Measurements from ENCODE around the gene C12orf54.

DNA sequence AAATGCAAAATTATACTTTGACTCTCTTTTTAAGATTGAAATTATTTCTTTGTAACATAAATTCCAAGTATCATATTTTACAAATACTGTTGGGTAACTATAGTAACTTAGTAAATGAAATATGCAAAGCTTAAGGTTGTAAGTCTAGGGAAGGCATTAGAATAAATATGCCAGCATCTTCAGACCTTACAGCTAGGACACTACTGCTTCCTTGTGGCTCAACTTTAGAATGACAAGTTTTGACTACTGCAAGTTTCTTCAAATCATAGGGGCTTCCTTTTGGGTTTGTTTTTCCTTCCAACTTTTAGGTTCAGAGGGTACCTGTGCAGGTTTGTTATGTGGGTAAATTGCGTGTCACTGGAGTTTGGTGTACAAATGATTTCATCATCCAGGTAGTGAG is 27.6 kb upstream of the C12orf54 start:
- TF ChIP-seq, protein P1, sequence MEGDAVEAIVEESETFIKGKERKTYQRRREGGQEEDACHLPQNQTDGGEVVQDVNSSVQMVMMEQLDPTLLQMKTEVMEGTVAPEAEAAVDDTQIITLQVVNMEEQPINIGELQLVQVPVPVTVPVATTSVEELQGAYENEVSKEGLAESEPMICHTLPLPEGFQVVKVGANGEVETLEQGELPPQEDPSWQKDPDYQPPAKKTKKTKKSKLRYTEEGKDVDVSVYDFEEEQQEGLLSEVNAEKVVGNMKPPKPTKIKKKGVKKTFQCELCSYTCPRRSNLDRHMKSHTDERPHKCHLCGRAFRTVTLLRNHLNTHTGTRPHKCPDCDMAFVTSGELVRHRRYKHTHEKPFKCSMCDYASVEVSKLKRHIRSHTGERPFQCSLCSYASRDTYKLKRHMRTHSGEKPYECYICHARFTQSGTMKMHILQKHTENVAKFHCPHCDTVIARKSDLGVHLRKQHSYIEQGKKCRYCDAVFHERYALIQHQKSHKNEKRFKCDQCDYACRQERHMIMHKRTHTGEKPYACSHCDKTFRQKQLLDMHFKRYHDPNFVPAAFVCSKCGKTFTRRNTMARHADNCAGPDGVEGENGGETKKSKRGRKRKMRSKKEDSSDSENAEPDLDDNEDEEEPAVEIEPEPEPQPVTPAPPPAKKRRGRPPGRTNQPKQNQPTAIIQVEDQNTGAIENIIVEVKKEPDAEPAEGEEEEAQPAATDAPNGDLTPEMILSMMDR (IDR thresholded peaks at IDR 0.05), result peak; percentile 59
- no peak for TF ChIP-seq ZFX (IDR thresholded peaks at IDR 0.05; ENCODE audit: borderline replicate concordance)

Data from 22Rv1 (cell line).